GM12874 (cell line): Measurements from ENCODE around the gene CERS6.

ENCODE experiments used
- TF ChIP-seq, protein P1 (sequence below): IDR thresholded peaks from 2 replicates; pipeline ENCODE4 v1.5.1; 2011; ENCODE audit warnings: low read depth, mild to moderate bottlenecking, control low read depth, low read length, moderate library complexity; ENCODE audit not compliant: insufficient read depth

Gene CERS6

DNA sequence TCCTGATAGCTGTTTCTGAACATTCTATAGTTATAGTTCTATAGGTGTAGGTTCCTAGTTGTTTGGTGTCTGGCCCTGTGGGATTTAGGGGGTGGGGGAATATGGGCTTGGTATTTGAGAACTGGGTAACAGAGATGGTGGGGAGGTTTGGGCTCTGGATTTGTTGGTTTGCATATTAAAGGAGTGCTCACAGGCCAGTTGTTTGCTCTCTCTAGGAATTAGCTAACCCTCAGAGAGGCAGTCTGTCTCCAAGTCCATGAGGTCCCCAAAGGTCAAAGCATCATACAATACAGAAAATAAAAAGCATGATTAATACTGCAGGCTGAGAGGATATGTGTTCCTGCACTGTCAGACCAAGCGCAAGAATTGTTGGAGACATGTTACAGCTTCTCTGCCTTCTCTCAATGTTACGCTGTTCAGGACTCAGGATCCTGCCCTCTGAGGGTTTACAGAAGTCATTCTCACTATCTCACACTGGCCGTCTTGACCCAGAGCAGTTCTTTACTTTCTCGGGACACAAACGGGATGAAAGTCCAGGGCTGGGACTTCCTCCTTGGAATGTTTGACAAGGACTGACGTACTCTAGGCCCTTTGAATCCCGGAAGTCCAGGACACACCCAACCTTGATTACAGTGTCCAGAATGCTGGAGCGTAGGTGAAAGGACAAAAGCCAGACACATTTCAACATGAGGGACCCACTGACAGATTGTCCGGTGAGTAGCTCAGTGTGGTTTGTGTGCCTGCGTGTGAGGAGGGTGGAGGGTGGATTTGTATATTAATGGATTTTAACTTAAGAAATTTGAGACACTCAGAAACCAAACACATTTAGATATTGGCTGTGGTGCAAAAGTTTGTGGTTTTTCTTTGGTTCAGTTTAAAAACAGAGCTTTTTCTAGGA, 346.1 kb downstream of the CERS6 start, which contains the start of gene NOSTRIN:
Gene NOSTRIN (plus strand): TSS at position 677 of the 898 bp plus-strand sequence. CDS start 10 bp downstream, at position 687.
- TF ChIP-seq, protein P1, sequence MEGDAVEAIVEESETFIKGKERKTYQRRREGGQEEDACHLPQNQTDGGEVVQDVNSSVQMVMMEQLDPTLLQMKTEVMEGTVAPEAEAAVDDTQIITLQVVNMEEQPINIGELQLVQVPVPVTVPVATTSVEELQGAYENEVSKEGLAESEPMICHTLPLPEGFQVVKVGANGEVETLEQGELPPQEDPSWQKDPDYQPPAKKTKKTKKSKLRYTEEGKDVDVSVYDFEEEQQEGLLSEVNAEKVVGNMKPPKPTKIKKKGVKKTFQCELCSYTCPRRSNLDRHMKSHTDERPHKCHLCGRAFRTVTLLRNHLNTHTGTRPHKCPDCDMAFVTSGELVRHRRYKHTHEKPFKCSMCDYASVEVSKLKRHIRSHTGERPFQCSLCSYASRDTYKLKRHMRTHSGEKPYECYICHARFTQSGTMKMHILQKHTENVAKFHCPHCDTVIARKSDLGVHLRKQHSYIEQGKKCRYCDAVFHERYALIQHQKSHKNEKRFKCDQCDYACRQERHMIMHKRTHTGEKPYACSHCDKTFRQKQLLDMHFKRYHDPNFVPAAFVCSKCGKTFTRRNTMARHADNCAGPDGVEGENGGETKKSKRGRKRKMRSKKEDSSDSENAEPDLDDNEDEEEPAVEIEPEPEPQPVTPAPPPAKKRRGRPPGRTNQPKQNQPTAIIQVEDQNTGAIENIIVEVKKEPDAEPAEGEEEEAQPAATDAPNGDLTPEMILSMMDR, result no peak

DNA sequence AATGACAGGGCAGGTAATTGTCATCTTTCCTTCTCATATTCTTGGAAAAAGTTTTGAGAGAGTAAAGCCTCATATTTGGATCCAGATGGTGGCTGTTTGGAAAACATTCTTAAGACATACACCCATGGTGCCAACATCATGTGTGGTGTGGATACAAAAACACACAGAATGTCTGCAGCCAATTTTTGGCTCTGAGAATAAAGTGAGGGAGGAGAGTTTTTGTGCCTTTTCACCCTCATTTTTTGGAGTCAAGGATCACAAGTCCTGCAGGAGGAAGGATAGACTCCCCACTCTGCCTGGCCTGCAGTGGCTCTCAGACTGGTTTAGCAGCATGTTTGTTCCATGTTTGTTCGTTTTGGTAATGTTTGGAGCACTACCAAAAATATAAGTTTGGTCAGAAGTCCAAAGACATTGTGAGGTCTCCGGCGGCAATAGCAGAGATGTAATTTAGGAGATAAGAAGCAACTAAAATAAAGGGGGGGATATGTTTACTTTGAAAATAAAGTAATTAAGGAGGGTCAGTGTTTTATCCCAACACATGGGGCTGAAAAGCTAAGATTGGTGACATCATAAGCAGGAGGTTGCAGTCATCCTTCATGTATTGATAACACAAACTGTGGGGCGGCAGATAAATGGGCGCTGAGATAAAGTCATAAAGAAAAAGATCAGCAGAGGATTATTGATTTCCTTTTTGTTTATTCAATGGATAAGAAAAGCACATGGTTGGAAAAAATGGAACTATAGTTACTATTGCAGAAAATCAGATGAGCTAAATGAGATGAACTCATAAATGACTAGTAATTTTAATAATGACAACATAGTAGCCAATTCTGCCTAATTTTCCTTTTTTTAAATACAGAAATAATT, 347.0 kb downstream of the CERS6 start:
- TF ChIP-seq, protein P1, result no peak

DNA sequence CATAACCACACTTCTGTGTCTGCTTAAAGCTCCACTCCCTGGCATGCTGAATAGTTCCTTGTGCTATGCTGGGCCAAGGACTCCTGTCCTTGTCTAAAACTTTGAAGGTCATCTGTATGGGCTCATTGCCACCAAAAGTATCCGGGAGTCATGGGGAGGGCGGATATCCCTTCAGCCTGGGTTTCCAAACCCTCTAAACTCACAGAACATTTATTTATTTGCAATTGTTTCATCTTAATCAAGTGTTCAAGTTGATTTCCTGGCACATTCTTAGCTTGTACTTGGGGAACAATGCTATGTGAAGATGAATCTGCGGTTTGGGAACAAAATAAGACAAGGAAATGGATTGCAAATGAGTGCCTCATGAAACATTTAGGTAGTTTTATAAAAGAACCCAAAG, 348.1 kb downstream of the CERS6 start:
- TF ChIP-seq, protein P1, result no peak

DNA sequence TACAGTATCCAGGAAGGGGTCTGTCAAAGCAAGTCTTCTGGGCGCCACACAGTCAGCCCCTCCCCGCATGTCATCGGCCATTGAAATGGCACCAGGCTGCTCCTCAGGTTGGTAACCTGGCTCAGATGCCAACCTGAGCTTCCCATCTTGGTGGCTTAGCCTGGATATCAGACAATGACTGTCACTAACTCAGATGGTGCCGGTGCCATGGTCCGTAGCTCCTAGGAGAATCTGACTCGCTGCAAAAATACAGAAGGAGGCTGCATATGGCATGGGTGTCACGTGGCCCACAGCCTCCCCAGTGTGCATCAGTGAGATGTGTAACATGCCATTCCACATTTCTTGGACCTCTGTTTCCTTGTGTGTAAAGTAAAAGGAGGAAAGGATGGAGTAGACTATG, 349.5 kb downstream of the CERS6 start:
- TF ChIP-seq, protein P1, result no peak

DNA sequence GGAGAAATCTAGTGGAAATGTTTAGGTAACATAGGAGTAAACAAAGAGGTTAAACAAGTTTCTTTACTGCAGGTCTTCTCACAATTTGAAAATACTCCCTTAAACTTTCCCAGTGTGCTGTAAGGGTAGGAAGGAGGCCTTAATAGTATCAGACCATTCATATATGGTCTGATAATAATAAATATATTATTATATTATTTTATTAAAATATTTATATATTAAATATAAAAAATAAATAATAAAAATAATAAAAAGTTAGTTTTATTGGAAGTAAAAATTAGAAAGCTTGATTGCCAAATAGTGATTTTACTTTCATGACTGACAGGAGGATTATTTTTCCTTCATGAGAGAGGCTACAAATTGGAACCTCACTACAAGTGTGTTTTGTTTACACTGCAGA, 353.5 kb downstream of the CERS6 start:
- TF ChIP-seq, protein P1, result no peak

DNA sequence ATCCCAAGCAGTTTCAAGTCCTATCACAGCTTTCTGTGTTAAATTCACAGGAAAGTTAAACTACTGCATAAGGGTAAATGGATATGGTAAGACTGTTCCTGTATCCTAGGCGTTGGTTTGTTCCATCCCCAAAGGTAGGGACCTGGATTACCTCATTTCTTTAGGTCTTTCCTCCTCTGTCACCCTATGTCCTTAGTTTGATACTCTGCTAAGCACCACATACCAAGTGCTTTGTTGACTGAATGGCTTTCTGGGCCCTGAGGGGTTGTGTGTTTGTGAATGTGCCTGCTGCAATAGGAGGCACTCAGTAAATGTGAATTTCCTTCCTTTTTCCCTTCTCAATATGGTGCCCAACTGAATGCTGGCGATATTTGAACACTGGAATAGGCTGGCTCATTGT, 354.2 kb downstream of the CERS6 start:
- TF ChIP-seq, protein P1, result no peak

DNA sequence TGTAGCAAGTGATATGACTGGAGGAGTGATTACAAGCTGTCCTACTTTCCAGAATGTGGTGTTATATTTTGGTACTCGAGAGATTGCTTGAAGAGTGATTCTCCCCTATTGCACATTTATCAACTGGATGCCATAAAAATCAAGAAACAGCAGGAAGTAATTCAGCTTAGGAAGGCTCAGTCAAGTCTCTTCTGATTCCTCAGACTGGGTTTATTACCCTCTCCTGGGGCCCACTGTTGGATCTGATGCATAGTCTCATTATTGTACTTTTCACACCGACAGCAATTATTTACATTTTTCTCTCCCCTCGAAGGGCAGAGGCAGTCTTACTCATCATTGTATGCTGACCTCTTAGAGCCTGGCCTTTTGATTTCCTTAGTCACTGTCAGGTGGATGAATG, 355.6 kb downstream of the CERS6 start:
- TF ChIP-seq, protein P1, result no peak
